Karpas-422 (cell line): Measurements from ENCODE around the gene HIPK3. TPM values are rescaled to one million over a fixed set of nuclear protein-coding genes. Genes with fewer than 3 reads are reported as not detected.

Source experiments
- DNase-seq: peaks from one replicate; pipeline ENCODE4 v3.0.0-alpha.2; 2015
- H2AFZ ChIP-seq: fragments of 200-600 bp; sonication (generic); 2 replicates; pipeline ENCODE4 v1.6.1; 2014; ENCODE audit warnings: antibody characterized with exemption, low read length, mixed read lengths
- H3K27ac ChIP-seq: fragments of 200-600 bp; sonication (generic); 2 replicates; pipeline ENCODE4 v1.5.1; 2014; ENCODE audit warnings: mild to moderate bottlenecking, low read length, moderate library complexity
- H3K27me3 ChIP-seq: fragments of 200-600 bp; sonication (generic); 2 replicates; pipeline ENCODE4 v1.6.1; 2014; ENCODE audit warnings: low read length, mixed read lengths
- H3K36me3 ChIP-seq: fragments of 200-600 bp; sonication (generic); 2 replicates; pipeline ENCODE4 v1.6.1; 2014; ENCODE audit warnings: low read length, mixed read lengths; ENCODE audit not compliant: insufficient read depth
- H3K4me1 ChIP-seq: fragments of 200-600 bp; sonication (generic); 2 replicates; pipeline ENCODE4 v1.6.1; 2014; ENCODE audit warnings: mild to moderate bottlenecking, low read length, mixed read lengths
- H3K4me2 ChIP-seq: fragments of 200-600 bp; sonication (generic); 2 replicates; pipeline ENCODE4 v1.6.1; 2014; ENCODE audit warnings: low read length, low read depth, mild to moderate bottlenecking; ENCODE audit not compliant: poor library complexity, severe bottlenecking
- H3K4me3 ChIP-seq: fragments of 200-600 bp; sonication (generic); 2 replicates; pipeline ENCODE4 v1.5.1; 2014; ENCODE audit warnings: mild to moderate bottlenecking, antibody characterized with exemption, low read length, mixed read lengths
- H3K79me2 ChIP-seq: fragments of 200-600 bp; sonication (generic); 2 replicates; pipeline ENCODE4 v1.6.1; 2014; ENCODE audit warnings: mild to moderate bottlenecking, low read length, mixed read lengths
- H3K9ac ChIP-seq: fragments of 200-600 bp; sonication (generic); 2 replicates; pipeline ENCODE4 v1.6.0; 2014; ENCODE audit warnings: low read length
- H3K9me2 ChIP-seq: fragments of 200-600 bp; sonication (generic), shearing (Covaris generic); replicated peaks from 2 replicates; pipeline ENCODE4 v1.6.0; 2014; ENCODE audit warnings: mild to moderate bottlenecking, low read length, moderate library complexity; ENCODE audit not compliant: insufficient read depth
- H3K9me3 ChIP-seq: fragments of 300-700, 200-600 bp; sonication (generic); 2 replicates; pipeline ENCODE4 v1.6.1; 2014; ENCODE audit warnings: low read length, mixed read lengths
- H4K20me1 ChIP-seq: fragments of 200-600 bp; sonication (generic); 2 replicates; pipeline ENCODE4 v1.6.1; 2014; ENCODE audit warnings: mild to moderate bottlenecking, antibody characterized with exemption, low read length, low read depth; ENCODE audit not compliant: insufficient read depth
- total RNA-seq: library from RNA; depleted of rRNA; stranded (reverse); fragments of >200 nt; shearing (Covaris generic); gene quantifications from 2 replicates; pipeline ENCODE4 v1.2.3, GENCODE V29; 2014; ENCODE audit warnings: low replicate concordance

The HIPK3 gene
- total RNA-seq, 1 experiment from 2014 or later = 67.0 TPM

- H3K9me3 ChIP-seq = no peaks in the 10 kb centered on the region
- H2AFZ ChIP-seq = no peak overlapping the region
- peaks cover 90% of the 10 kb centered on the region for H3K79me2 ChIP-seq
Measured at GRCh38 chr11:33325451-33325850, 68.3 kb downstream of the HIPK3 start.

DNA sequence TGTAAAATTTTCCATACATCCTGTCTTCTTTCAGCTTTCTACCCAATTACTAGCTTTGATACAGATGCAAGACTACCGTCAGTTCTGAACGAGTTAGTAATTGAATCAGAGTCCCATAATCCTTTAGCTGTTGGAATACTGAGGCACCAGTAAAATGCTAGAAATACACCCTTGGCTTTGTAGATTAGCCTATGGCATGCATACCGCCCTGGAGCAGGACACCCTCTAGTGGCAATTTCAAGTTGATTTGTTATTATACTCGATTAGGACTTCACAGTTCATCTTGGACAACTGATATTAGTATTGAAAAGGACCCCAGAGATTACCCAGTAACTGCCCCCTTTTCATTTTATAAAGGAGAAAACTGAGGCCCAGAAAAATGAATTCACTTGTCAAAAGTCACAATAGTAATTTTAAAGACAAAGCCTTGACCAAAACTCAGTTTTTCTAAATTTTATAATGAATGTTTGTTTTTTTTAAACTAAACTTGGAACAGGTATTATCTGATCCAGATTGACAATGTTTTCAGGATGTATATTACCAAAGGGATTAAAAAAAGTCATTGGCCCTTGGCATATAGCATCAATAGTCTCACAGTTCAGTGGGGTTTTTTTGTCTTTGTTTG is 72.6 kb downstream of the HIPK3 start:
- no peak overlapping the region for H3K27ac ChIP-seq
- peaks cover 91% of the 10 kb centered on the region for H3K79me2 ChIP-seq
- no peak overlapping the region for H2AFZ ChIP-seq
- no peak overlapping the region for H3K4me3 ChIP-seq
- no peaks in the 10 kb centered on the region for H3K9me3 ChIP-seq
- H3K27me3 ChIP-seq = no peaks in the 10 kb centered on the region
- peak; percentile 84 for DNase-seq
- H3K9ac ChIP-seq = no peak overlapping the region
- no peak overlapping the region for H3K4me2 ChIP-seq
- H3K9me2 ChIP-seq = no peaks in the 10 kb centered on the region
- H3K4me1 ChIP-seq = peaks cover 14% of the 10 kb centered on the region
- no peaks in the 10 kb centered on the region for H4K20me1 ChIP-seq
- H3K36me3 ChIP-seq = no peaks in the 10 kb centered on the region

More at GRCh38 chr11:33325451-33325850, 68.3 kb downstream of the HIPK3 start:
- H3K9ac ChIP-seq = no peak overlapping the region
- H3K27ac ChIP-seq = peak overlapping the region; percentile 82
- peak overlapping the region; percentile 57 for H3K4me2 ChIP-seq
- peaks cover 45% of the 10 kb centered on the region for H3K4me1 ChIP-seq
- H3K9me2 ChIP-seq = no peaks in the 10 kb centered on the region
- no peaks in the 10 kb centered on the region for H3K27me3 ChIP-seq
- H4K20me1 ChIP-seq = no peaks in the 10 kb centered on the region
- no peak overlapping the region for H3K4me3 ChIP-seq
- DNase-seq = no peak
- no peaks in the 10 kb centered on the region for H3K36me3 ChIP-seq

DNA sequence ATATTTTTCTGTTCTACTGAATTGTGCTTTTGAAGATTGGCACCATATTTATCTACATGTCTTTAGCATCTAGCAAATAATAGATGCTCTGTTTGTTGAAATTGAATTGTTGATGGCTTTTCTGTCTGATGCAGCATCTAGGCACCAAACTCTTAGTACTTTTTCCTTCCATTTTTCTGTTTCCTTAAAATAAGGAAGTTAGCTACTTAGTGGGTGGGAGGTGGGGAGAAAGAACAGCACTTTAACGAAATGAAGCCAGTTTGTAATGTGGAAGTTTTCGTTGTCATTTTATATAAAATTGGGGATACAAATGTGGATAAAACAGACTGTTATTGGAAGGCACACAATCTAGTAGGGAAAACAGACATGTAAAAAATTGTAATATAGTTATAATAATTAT is 76.6 kb downstream of the HIPK3 start:
- H3K27ac ChIP-seq = no peak overlapping the region
- no peak overlapping the region for H3K4me2 ChIP-seq
- H3K36me3 ChIP-seq = peaks cover 3% of the 10 kb centered on the region; the same call in 1 of the 2 replicates
- no peaks in the 10 kb centered on the region for H3K9me3 ChIP-seq
- H3K9me2 ChIP-seq = no peaks in the 10 kb centered on the region
- no peaks in the 10 kb centered on the region for H3K27me3 ChIP-seq
- no peak overlapping the region for H3K9ac ChIP-seq
- H3K4me1 ChIP-seq = peaks cover 12% of the 10 kb centered on the region; the same call in 1 of the 2 replicates
- no peaks in the 10 kb centered on the region for H4K20me1 ChIP-seq
- no peak overlapping the region for H2AFZ ChIP-seq
- no peak for DNase-seq
- H3K79me2 ChIP-seq = peaks cover 75% of the 10 kb centered on the region
- no peak overlapping the region for H3K4me3 ChIP-seq

- H3K9ac ChIP-seq = no peak overlapping the region
- H3K36me3 ChIP-seq = peaks cover 6% of the 10 kb centered on the region; the same call in 1 of the 2 replicates
- H3K27me3 ChIP-seq = no peaks in the 10 kb centered on the region
- no peaks in the 10 kb centered on the region for H3K9me3 ChIP-seq
- H2AFZ ChIP-seq = no peak overlapping the region
- no peaks in the 10 kb centered on the region for H4K20me1 ChIP-seq
- no peak overlapping the region for H3K4me3 ChIP-seq
- H3K79me2 ChIP-seq = peaks cover 72% of the 10 kb centered on the region
- H3K9me2 ChIP-seq = no peaks in the 10 kb centered on the region
- no peak overlapping the region for H3K27ac ChIP-seq
- no peak for DNase-seq
- H3K4me2 ChIP-seq = no peak overlapping the region
- peaks cover 10% of the 10 kb centered on the region; the same call in 1 of the 2 replicates for H3K4me1 ChIP-seq
Measured at GRCh38 chr11:33334627-33335026, 77.4 kb downstream of the HIPK3 start.

- no peak overlapping the region for H3K4me2 ChIP-seq
- H3K4me3 ChIP-seq = no peak overlapping the region
Measured at GRCh38 chr11:33339247-33339646, 82.1 kb downstream of the HIPK3 start.

GRCh38 chr11:33344611-33345010 is 87.4 kb downstream of the HIPK3 start:
- DNase-seq = no peak
- Histone ChIP-seq H3K9me2 (no peaks in the 10 kb centered on the region), H2AFZ (no peak overlapping the region), H3K79me2 (peaks cover 12% of the 10 kb centered on the region; the same call in 1 of the 2 replicates), H4K20me1 (no peaks in the 10 kb centered on the region), H3K27me3 (no peaks in the 10 kb centered on the region), H3K27ac (no peak overlapping the region), H3K4me2 (no peak overlapping the region), H3K36me3 (peaks cover 37% of the 10 kb centered on the region; the same call in 1 of the 2 replicates), H3K4me3 (no peak overlapping the region), H3K9me3 (no peaks in the 10 kb centered on the region), H3K9ac (no peak overlapping the region), H3K4me1 (no peaks in the 10 kb centered on the region)

More at GRCh38 chr11:33339247-33339646, 82.1 kb downstream of the HIPK3 start:
- Histone ChIP-seq H3K4me1 (peaks cover 10% of the 10 kb centered on the region; the same call in 1 of the 2 replicates), H2AFZ (no peak overlapping the region), H3K9me3 (no peaks in the 10 kb centered on the region), H3K27ac (no peak overlapping the region), H3K79me2 (peaks cover 34% of the 10 kb centered on the region), H4K20me1 (no peaks in the 10 kb centered on the region), H3K27me3 (no peaks in the 10 kb centered on the region), H3K36me3 (peaks cover 21% of the 10 kb centered on the region; the same call in 1 of the 2 replicates), H3K9ac (no peak overlapping the region), H3K9me2 (no peaks in the 10 kb centered on the region)
- no peak for DNase-seq

- H3K4me3 ChIP-seq = no peak overlapping the region
- peaks cover 5% of the 10 kb centered on the region; the same call in 1 of the 2 replicates for H3K79me2 ChIP-seq
- H4K20me1 ChIP-seq = no peaks in the 10 kb centered on the region
- no peak overlapping the region for H2AFZ ChIP-seq
- H3K36me3 ChIP-seq = peaks cover 35% of the 10 kb centered on the region; the same call in 1 of the 2 replicates
- no peaks in the 10 kb centered on the region for H3K9me2 ChIP-seq
- no peaks in the 10 kb centered on the region for H3K27me3 ChIP-seq
- no peak overlapping the region for H3K9ac ChIP-seq
- H3K9me3 ChIP-seq = no peaks in the 10 kb centered on the region
- peak; percentile 62 for DNase-seq
- H3K4me2 ChIP-seq = no peak overlapping the region
- H3K4me1 ChIP-seq = no peaks in the 10 kb centered on the region
- no peak overlapping the region for H3K27ac ChIP-seq
Measured at GRCh38 chr11:33347490-33348125, 90.4 kb downstream of the HIPK3 start.

- no peak overlapping the region for H3K4me3 ChIP-seq
- no peaks in the 10 kb centered on the region for H3K4me1 ChIP-seq
- H4K20me1 ChIP-seq = no peaks in the 10 kb centered on the region
- no peak overlapping the region for H2AFZ ChIP-seq
- peaks cover 42% of the 10 kb centered on the region for H3K36me3 ChIP-seq
- H3K9me3 ChIP-seq = no peaks in the 10 kb centered on the region
- DNase-seq = no peak
- no peaks in the 10 kb centered on the region for H3K27me3 ChIP-seq
- no peak overlapping the region for H3K9ac ChIP-seq
- 0 out of 2 replicates have a peak, but pooled peaks cover 5% of the 10 kb centered on the region for H3K79me2 ChIP-seq
- no peak overlapping the region for H3K27ac ChIP-seq
- no peaks in the 10 kb centered on the region for H3K9me2 ChIP-seq
- no peak overlapping the region for H3K4me2 ChIP-seq
Measured at GRCh38 chr11:33350287-33350686, 93.1 kb downstream of the HIPK3 start.
